IMR-90 (cell line): ENCODE data around the gene SLC43A2. TPM values are rescaled to one million over a fixed set of nuclear protein-coding genes. Genes with fewer than 3 reads are reported as not detected.

Source experiments
- ATAC-seq: fragments of 200-7000 bp; cut with Tn5 transposase; 2 replicates; pipeline ENCODE4 v1.9.1; 2020; ENCODE audit warnings: low read depth, mild to moderate bottlenecking, moderate library complexity
- BruUV-seq: library from RNA; stranded (reverse); fragments of 400-500 nt; replicated peaks from 2 replicates; lab custom pipeline; 2021; lab: Mats Ljungman, UMichigan
- CTCF ChIA-PET: fragments of 300-600 bp; formaldehyde crosslinking; extraction: SDS; loops from one replicate; lab custom pipeline; 2021; ENCODE audit warnings: antibody characterized with exemption; lab: Yijun Ruan, JAX
- POLR2A ChIA-PET: fragments of 300-600 bp; sonication (Branson Sonifier 250); formaldehyde crosslinking; loops from one replicate; lab custom pipeline; 2022; ENCODE audit warnings: antibody characterized with exemption; ENCODE audit not compliant: unreplicated experiment; lab: Charles Lee
- DNase-seq: peaks from one replicate; pipeline ENCODE4 v3.0.0; 2013
- H2AFZ ChIP-seq: replicated peaks from 2 replicates; pipeline ENCODE3; 2013; ENCODE audit warnings: low read length, mild to moderate bottlenecking; ENCODE audit not compliant: poor library complexity
- H2AK5ac ChIP-seq: 2 replicates; pipeline ENCODE4 v1.6.1; 2013; ENCODE audit warnings: low read depth, low read length, inconsistent platforms
- H2AK9ac ChIP-seq: replicated peaks from 2 replicates; pipeline ENCODE3; 2013; ENCODE audit warnings: mild to moderate bottlenecking, low read depth, low read length, moderate library complexity; ENCODE audit not compliant: poor library complexity
- H2BK120ac ChIP-seq: 2 replicates; pipeline ENCODE4 v1.6.1; 2013; ENCODE audit warnings: low read depth, low read length, inconsistent platforms
- H2BK15ac ChIP-seq: 3 replicates; pipeline ENCODE4 v1.6.1; 2013; ENCODE audit warnings: low read depth, low read length, inconsistent platforms
- H2BK20ac ChIP-seq: 2 replicates; pipeline ENCODE4 v1.6.1; 2013; ENCODE audit warnings: low read depth, mild to moderate bottlenecking, inconsistent platforms, low read length, moderate library complexity
- H2BK5ac ChIP-seq: 2 replicates; pipeline ENCODE4 v1.6.1; 2013; ENCODE audit warnings: mild to moderate bottlenecking, low read depth, low read length, inconsistent platforms; ENCODE audit not compliant: poor library complexity, severe bottlenecking
- H3K14ac ChIP-seq: replicated peaks from 2 replicates; pipeline ENCODE4 v1.6.1; 2013; ENCODE audit warnings: low read depth, low read length, inconsistent platforms
- H3K18ac ChIP-seq: 2 replicates; pipeline ENCODE4 v1.6.1; 2013; ENCODE audit warnings: low read depth, low read length, control low read depth
- H3K23ac ChIP-seq: 2 replicates; pipeline ENCODE4 v1.6.1; 2013; ENCODE audit warnings: low read depth, low read length, inconsistent platforms
- H3K27ac ChIP-seq: 2 replicates; pipeline ENCODE4 v1.5.1; 2013; ENCODE audit warnings: mild to moderate bottlenecking, control low read depth, low read length; ENCODE audit not compliant: insufficient read depth
- H3K27me3 ChIP-seq: 2 replicates; pipeline ENCODE4 v1.6.1; 2013; ENCODE audit warnings: low read length; ENCODE audit not compliant: control insufficient read depth, insufficient read depth
- H3K36me3 ChIP-seq: 2 replicates; pipeline ENCODE4 v1.6.1; 2013; ENCODE audit warnings: low read length, mixed read lengths; ENCODE audit not compliant: control insufficient read depth, insufficient read depth
- H3K4ac ChIP-seq: 2 replicates; pipeline ENCODE4 v1.6.1; 2013; ENCODE audit warnings: low read depth, low read length, inconsistent platforms
- H3K4me1 ChIP-seq: 2 replicates; pipeline ENCODE4 v1.6.1; 2013; ENCODE audit warnings: low read length, mixed read lengths; ENCODE audit not compliant: control insufficient read depth, insufficient read depth
- H3K4me2 ChIP-seq: 2 replicates; pipeline ENCODE4 v1.6.1; 2013; ENCODE audit warnings: low read depth, mild to moderate bottlenecking, control low read depth, low read length, moderate library complexity
- H3K4me3 ChIP-seq: 2 replicates; pipeline ENCODE4 v1.5.1; 2013; ENCODE audit warnings: low read depth, mild to moderate bottlenecking, control low read depth, low read length, moderate library complexity; ENCODE audit not compliant: insufficient read depth
- H3K56ac ChIP-seq: 2 replicates; pipeline ENCODE4 v1.6.1; 2013; ENCODE audit warnings: low read length, inconsistent platforms; ENCODE audit not compliant: insufficient read depth; ENCODE audit errors: extremely low read depth
- H3K79me1 ChIP-seq, 2 experiments: 2 replicates each; pipeline ENCODE4 v1.6.1; 2013; ENCODE audit warnings: low read length in 2 of 2, inconsistent platforms in 1 of 2, low read depth in 1 of 2
- H3K9ac ChIP-seq: 2 replicates; pipeline ENCODE4 v1.6.1; 2013; ENCODE audit warnings: low read depth, low read length, control low read depth
- H3K9me1 ChIP-seq: 2 replicates; pipeline ENCODE4 v1.6.1; 2013; ENCODE audit warnings: low read length, inconsistent platforms; ENCODE audit not compliant: insufficient read depth
- H3K9me3 ChIP-seq: 2 replicates; pipeline ENCODE4 v1.6.1; 2013; ENCODE audit warnings: low read length; ENCODE audit not compliant: control insufficient read depth, insufficient read depth
- H4K20me1 ChIP-seq: 2 replicates; pipeline ENCODE4 v1.6.1; 2013; ENCODE audit warnings: low read length, inconsistent platforms; ENCODE audit not compliant: insufficient read depth
- H4K5ac ChIP-seq: 2 replicates; pipeline ENCODE4 v1.6.1; 2013; ENCODE audit warnings: mild to moderate bottlenecking, low read depth, low read length, control low read depth
- H4K8ac ChIP-seq, 2 experiments: 2 replicates each; pipeline ENCODE4 v1.6.1; 2013; ENCODE audit warnings: low read depth in 2 of 2, low read length in 2 of 2, control low read depth in 1 of 2, inconsistent platforms in 1 of 2
- H4K91ac ChIP-seq: 2 replicates; pipeline ENCODE4 v1.6.1; 2013; ENCODE audit warnings: low read depth, low read length, inconsistent platforms; ENCODE audit not compliant: insufficient read depth
- BHLHE40 ChIP-seq: fragments of 150-350 bp; IDR thresholded peaks from 2 replicates; pipeline ENCODE4 v1.6.1; 2016; ENCODE audit warnings: mild to moderate bottlenecking, low read depth, low read length
- CTCF ChIP-seq: conservative IDR thresholded peaks from 2 replicates; pipeline ENCODE4 v1.5.1; 2012; ENCODE audit warnings: mild to moderate bottlenecking, low read depth, low read length, improper control_type of control experiment
- MAFK ChIP-seq: IDR thresholded peaks from 2 replicates; pipeline ENCODE4 v1.6.1; 2012; ENCODE audit warnings: low read depth, low read length, improper control_type of control experiment
- RAD21 ChIP-seq: IDR thresholded peaks from 2 replicates; pipeline ENCODE4 v1.6.1; 2012; ENCODE audit warnings: low read length, improper control_type of control experiment
- RCOR1 ChIP-seq: IDR thresholded peaks from 2 replicates; pipeline ENCODE4 v1.6.1; 2012; ENCODE audit warnings: mild to moderate bottlenecking, low read length, improper control_type of control experiment; ENCODE audit not compliant: insufficient replicate concordance
- USF2 ChIP-seq: fragments of 150-350 bp; IDR thresholded peaks from 2 replicates; pipeline ENCODE4 v1.6.1; 2017; ENCODE audit warnings: mild to moderate bottlenecking, antibody characterized with exemption, low read length, low read depth
- WGBS, 2 experiments: methylation state at CpG; one replicate each; pipeline versions ENCODE4 v1.1.5 to v1.1.7; 2013; ENCODE audit warnings: missing lambda C conversion rate in 2 of 2; ENCODE audit not compliant: insufficient read length in 1 of 2; ENCODE audit errors: extremely low coverage in 2 of 2; 5-methylcytosine and 5-hydroxymethylcytosine counted together
- dilution Hi-C: fragments of 300-500 bp; cut with HindIII; formaldehyde crosslinking; loops from one replicate; pipeline ENCODE4 v1.14.3; 2018; ENCODE audit warnings: low sequenced_read_pairs; ENCODE audit not compliant: unreplicated experiment
- in situ Hi-C: fragments of 300-500 bp; cut with MboI; formaldehyde crosslinking; loops from 3 replicates; pipeline ENCODE4 v1.14.3; 2019; ENCODE audit warnings: low sequenced_read_pairs, inconsistent platforms, mixed read lengths
- intact Hi-C: fragments of 100-400 bp; cut with micrococcal nuclease; formaldehyde crosslinking; loops from 2 replicates; pipeline ENCODE4 v1.10.0; 2022
- polyA plus RNA-seq, 3 experiments: library from polyadenylated mRNA; depleted of rRNA; stranded (reverse); fragments of >200 nt; gene quantifications; 2 replicates each; pipeline ENCODE4 v1.2.3, GENCODE V29; 2012; ENCODE audit warnings: low replicate concordance in 1 of 3
- total RNA-seq: library from RNA; depleted of rRNA; stranded (reverse); fragments of >200 nt; gene quantifications from 2 replicates; pipeline ENCODE4 v1.2.3, GENCODE V29; 2012

SLC43A2 gene
- total and polyA plus RNA-seq, 2 of the 4 experiments (the other 2 are of a cell fraction): 3.8 to 9.0 TPM

GRCh38 chr17:1522626-1523025, 106.0 kb downstream of the SLC43A2 start:
- H2BK5ac ChIP-seq: no peak overlapping the region
- no peak overlapping the region for H3K4ac ChIP-seq
- H4K20me1 ChIP-seq: 0 out of 2 replicates have a peak, but pooled peaks cover 2% of the 10 kb centered on the region
- no peaks in the 10 kb centered on the region for H3K4me1 ChIP-seq
- H2AK9ac ChIP-seq: no peak overlapping the region
- no peak overlapping the region for H3K23ac ChIP-seq
- intact Hi-C loops (no loop called here), dilution Hi-C loops (no loop called here), in situ Hi-C loops (no loop called here)
- H3K56ac ChIP-seq: no peak overlapping the region
- peaks cover 22% of the 10 kb centered on the region for H3K36me3 ChIP-seq
- no peak overlapping the region for H2BK20ac ChIP-seq
- no peaks in the 10 kb centered on the region for H3K27me3 ChIP-seq
- no peak overlapping the region for H3K4me3 ChIP-seq
- BruUV-seq: no TSS peak
- H2BK120ac ChIP-seq: no peak overlapping the region
- no peak overlapping the region for H4K5ac ChIP-seq
- no peak for TF ChIP-seq USF2
- TF ChIP-seq BHLHE40: no peak
- TF ChIP-seq RAD21: no peak
- TF ChIP-seq RCOR1: no peak
- no peak for TF ChIP-seq CTCF
- TF ChIP-seq MAFK: no peak
- H4K8ac ChIP-seq: no peak overlapping the region
- H3K18ac ChIP-seq: no peak overlapping the region
- peaks cover 14 to 21% of the 10 kb centered on the region in 2 experiments for H3K79me1 ChIP-seq
- POLR2A ChIA-PET: no interaction called here
- H3K14ac ChIP-seq: no peak overlapping the region
- H3K27ac ChIP-seq: no peak overlapping the region
- no peak overlapping the region for H3K9ac ChIP-seq
- ATAC-seq (no peak), DNase-seq (no peak)
- no peak overlapping the region for H3K4me2 ChIP-seq
- CTCF ChIA-PET: no interaction called here
- no peak overlapping the region for H2AFZ ChIP-seq
- WGBS, 2 experiments: 80% methylated on average over 2 of the region's 5 CpGs; no CpG with 5 or more reads in 1 of the 2 experiments
- H2AK5ac ChIP-seq: no peak overlapping the region
- H3K9me3 ChIP-seq: no peaks in the 10 kb centered on the region
- H2BK15ac ChIP-seq: no peak overlapping the region
- H3K9me1 ChIP-seq: no peaks in the 10 kb centered on the region; the same call in 1 of the 2 replicates
- H4K91ac ChIP-seq: no peak overlapping the region
